Adrenal gland (tissue), 12 donors: ENCODE results near the gene CAB39L. TPM values are rescaled to one million over a fixed set of nuclear protein-coding genes. Genes with fewer than 3 reads are reported as not detected.

ENCODE experiments used
- DNase-seq, 7 donors: peaks; one replicate each; pipeline ENCODE4 v3.0.0-alpha.2; 2019 to 2020
- H3K27ac ChIP-seq, 5 donors: fragments of 200-600 bp; sonication (generic) in 4 of 5; 1 replicate in 3 of 5; 2 replicates in 2 of 5; pipeline versions ENCODE4 v1.5.1 to v1.8.0; 2016 to 2020; ENCODE audit warnings: mild to moderate bottlenecking in 1 of 5
- H3K27me3 ChIP-seq: fragments of 200-600 bp; 2 replicates; pipeline ENCODE4 v1.8.0; 2021
- H3K36me3 ChIP-seq, 2 donors: fragments of 200-600 bp; replicated peaks in 1 of 2; 1 replicate in 1 of 2; 2 replicates in 1 of 2; pipeline versions ENCODE4 v1.5.1 to v1.8.0; 2018 to 2022
- H3K4me1 ChIP-seq, 2 donors: fragments of 200-600 bp; replicated peaks in 1 of 2; 1 replicate in 1 of 2; 2 replicates in 1 of 2; pipeline versions ENCODE4 v1.5.1 to v1.8.0; 2018 to 2021
- H3K4me3 ChIP-seq, 4 donors: fragments of 200-600 bp; sonication (generic) in 3 of 4; one replicate each; pipeline ENCODE4 v1.5.1; 2016 to 2018
- H3K9me3 ChIP-seq, 3 donors: fragments of 200-600 bp; sonication (generic) in 1 of 3; replicated peaks in 1 of 3; 1 replicate in 2 of 3; 2 replicates in 1 of 3; pipeline versions ENCODE4 v1.5.1 to v1.8.0; 2016 to 2021
- CTCF ChIP-seq, 6 experiments: fragments of 450-650 bp in 4 of 6; fragments of 200-600 bp in 2 of 6; sonication (generic) in 1 of 6; IDR thresholded peaks; 1 replicate in 5 of 6; 2 replicates in 1 of 6; pipeline versions ENCODE4 v1.5.1 to v1.8.0; 2016 to 2021; ENCODE audit warnings: antibody characterized with exemption in 6 of 6, mild to moderate bottlenecking in 2 of 6, moderate library complexity in 1 of 6
- POLR2A ChIP-seq, 2 donors: fragments of 450-650 bp; IDR thresholded peaks; one replicate each; pipeline ENCODE4 v1.6.1; 2017; ENCODE audit warnings: antibody characterized with exemption in 2 of 2, mild to moderate bottlenecking in 2 of 2, moderate library complexity in 1 of 2
- WGBS, 4 donors: extraction: QIAGEN DNeasy Blood & Tissue Kit in 2 of 4; methylation state at CpG; one replicate each; pipeline versions ENCODE4 v1.1.5 to v1.1.7; 2013 to 2017; 5-methylcytosine and 5-hydroxymethylcytosine counted together
- intact Hi-C, 2 donors: fragments of 100-400 bp; cut with DNase I; formaldehyde crosslinking; loops; one replicate each; pipeline versions ENCODE4 v1.14.1 to v1.15.0; 2022 to 2023
- polyA plus RNA-seq, 3 donors: library from polyadenylated mRNA; stranded (reverse); fragments of 200-250 nt in 2 of 3; fragments of 350-450 nt in 1 of 3; fragmentation: Illumina TruSeq in 1 of 3; extraction: RNeasy Lipid Tissue Mini Kit (QIAGEN cat#74804) in 1 of 3; gene quantifications; one replicate each; pipeline ENCODE4 v1.2.3, GENCODE V29; 2013 to 2014
- total RNA-seq, 9 donors: library from RNA; depleted of rRNA in 4 of 9; stranded (reverse); fragments of >200 nt in 4 of 9; fragments of 120-200 nt in 1 of 9; fragmentation: NEBNext Ultra II Directional in 1 of 9; extraction: Animal tissue kit (Norgen Biotek cat#: 25700) in 1 of 9; gene quantifications; one replicate each; pipeline versions ENCODE4 v1.1.0 to v1.2.4, GENCODE V29; 2013 to 2023
- donor health status: healthy with polysubstance abuse.
- donor health status: Bipolar disorder and iron deficiency.
- donor health status: DM: yes; HTN: yes; CAD: no.
- donor health status: DM: no; HTN: no; CAD: no.
- donor health status: DM: no; HTN: no; CAD: no.
- donor health status: DM: yes; HTN: yes; CAD: no.

The CAB39L gene
- total and polyA plus RNA-seq, 12 donors, result 17.8 to 115 (median 47.8) TPM

GRCh38 chr13:49476529-49476928 is 32.7 kb upstream of the CAB39L start:
- Histone ChIP-seq H3K9me3 (no peaks in the 10 kb centered on the region), H3K4me1 (peaks cover 0 to 12% of the 10 kb centered on the region in 2 donors), H3K27me3 (no peaks in the 10 kb centered on the region), H3K4me3 (no peak overlapping the region), H3K36me3 (peaks cover 0 to 42% of the 10 kb centered on the region in 2 donors), H3K27ac (no peak overlapping the region)
- intact Hi-C loops, result no loop called here
- TF ChIP-seq CTCF (IDR thresholded peaks at IDR 0.05) (no peak), POLR2A (IDR thresholded peaks at IDR 0.05) (no peak)
- 94 to 95% (median 95%) methylated on average over 7 of the region's 7 CpGs for WGBS, 4 donors
- no peak for DNase-seq

GRCh38 chr13:49472186-49472585 is 28.3 kb upstream of the CAB39L start:
- WGBS, 4 donors, result 25 to 61% (median 43%) methylated on average over 1 of the region's 1 CpG
- intact Hi-C loops, result no loop called here
- Histone ChIP-seq H3K36me3 (peaks cover 0 to 34% of the 10 kb centered on the region in 2 donors), H3K27ac (no peak overlapping the region), H3K4me1 (peaks cover 0 to 9% of the 10 kb centered on the region in 2 donors), H3K4me3 (no peak overlapping the region), H3K27me3 (no peaks in the 10 kb centered on the region), H3K9me3 (no peaks in the 10 kb centered on the region)
- DNase-seq, result peak in 4 of 7 donors; percentile 28 to 57 (median 53)
- no peak for TF ChIP-seq CTCF (IDR thresholded peaks at IDR 0.05)
- no peak for TF ChIP-seq POLR2A (IDR thresholded peaks at IDR 0.05)

- DNase-seq, result no peak
- Histone ChIP-seq H3K4me3 (no peak overlapping the region), H3K27me3 (no peaks in the 10 kb centered on the region), H3K4me1 (no peaks in the 10 kb centered on the region), H3K36me3 (peaks cover 0 to 32% of the 10 kb centered on the region in 2 donors), H3K9me3 (no peaks in the 10 kb centered on the region), H3K27ac (no peak overlapping the region)
- intact Hi-C loops, result loop anchor here in 1 of 2 donors (10.0 kb wide), 1 partner anchor 138 kb away; no protein-coding TSS in a partner anchor
- TF ChIP-seq POLR2A (IDR thresholded peaks at IDR 0.05) (no peak), CTCF (IDR thresholded peaks at IDR 0.05) (no peak)
- 79 to 86% (median 84%) methylated on average over 5 of the region's 5 CpGs for WGBS, 4 donors
Measured at GRCh38 chr13:49466292-49466838, 22.5 kb upstream of the CAB39L start.

- no peak for DNase-seq
- WGBS, 4 donors, result 78 to 96% (median 92%) methylated on average over 4 of the region's 4 CpGs
- H3K36me3 ChIP-seq, result peaks cover 0 to 36% of the 10 kb centered on the region in 2 donors
- no peak for TF ChIP-seq CTCF (IDR thresholded peaks at IDR 0.05)
- TF ChIP-seq POLR2A (IDR thresholded peaks at IDR 0.05), result no peak
- no peaks in the 10 kb centered on the region for H3K4me1 ChIP-seq
- no peaks in the 10 kb centered on the region for H3K9me3 ChIP-seq
- H3K27ac ChIP-seq, result no peak overlapping the region
- no peak overlapping the region for H3K4me3 ChIP-seq
- H3K27me3 ChIP-seq, result no peaks in the 10 kb centered on the region
- intact Hi-C loops, result loop anchor here in 1 of 2 donors (10.0 kb wide), 1 partner anchor 140 kb away; no protein-coding TSS in a partner anchor
Measured at GRCh38 chr13:49464621-49465325, 20.9 kb upstream of the CAB39L start.
